ENCODE measurements around the gene C11orf21.

DNA sequence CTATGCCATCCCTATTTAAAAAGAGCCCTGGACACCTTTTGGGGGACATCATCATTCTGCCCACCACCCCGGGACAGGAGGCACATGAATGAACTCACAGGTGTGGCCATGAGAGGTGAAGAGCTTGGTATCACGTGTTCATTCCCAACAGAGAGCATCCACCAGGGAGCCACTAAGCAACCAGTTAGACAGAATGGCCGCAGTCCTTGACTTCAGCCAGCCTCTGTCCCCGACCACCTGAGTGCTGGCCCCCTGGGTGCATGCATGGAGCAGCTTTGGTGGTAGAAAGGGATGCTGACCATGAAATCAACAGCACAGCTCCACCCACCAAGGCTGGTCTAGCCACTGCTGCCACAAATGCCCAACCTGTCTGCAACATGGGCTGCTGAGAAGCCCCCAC, 44.3 kb upstream of the C11orf21 start:
- TF ChIP-seq POLR2A (IDR thresholded peaks at IDR 0.05) (no peak), EP300 (IDR thresholded peaks at IDR 0.05) (no peak)
- TF ChIP-seq, protein P1, sequence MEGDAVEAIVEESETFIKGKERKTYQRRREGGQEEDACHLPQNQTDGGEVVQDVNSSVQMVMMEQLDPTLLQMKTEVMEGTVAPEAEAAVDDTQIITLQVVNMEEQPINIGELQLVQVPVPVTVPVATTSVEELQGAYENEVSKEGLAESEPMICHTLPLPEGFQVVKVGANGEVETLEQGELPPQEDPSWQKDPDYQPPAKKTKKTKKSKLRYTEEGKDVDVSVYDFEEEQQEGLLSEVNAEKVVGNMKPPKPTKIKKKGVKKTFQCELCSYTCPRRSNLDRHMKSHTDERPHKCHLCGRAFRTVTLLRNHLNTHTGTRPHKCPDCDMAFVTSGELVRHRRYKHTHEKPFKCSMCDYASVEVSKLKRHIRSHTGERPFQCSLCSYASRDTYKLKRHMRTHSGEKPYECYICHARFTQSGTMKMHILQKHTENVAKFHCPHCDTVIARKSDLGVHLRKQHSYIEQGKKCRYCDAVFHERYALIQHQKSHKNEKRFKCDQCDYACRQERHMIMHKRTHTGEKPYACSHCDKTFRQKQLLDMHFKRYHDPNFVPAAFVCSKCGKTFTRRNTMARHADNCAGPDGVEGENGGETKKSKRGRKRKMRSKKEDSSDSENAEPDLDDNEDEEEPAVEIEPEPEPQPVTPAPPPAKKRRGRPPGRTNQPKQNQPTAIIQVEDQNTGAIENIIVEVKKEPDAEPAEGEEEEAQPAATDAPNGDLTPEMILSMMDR (IDR thresholded peaks at IDR 0.05) = no peak

All from ovary (tissue), 3 donors.